LHCN-M2 (cell line): Measurements from ENCODE around the gene SNCAIP. TPM values are rescaled to one million over a fixed set of nuclear protein-coding genes. Genes with fewer than 3 reads are reported as not detected.
"Not testable (repeated sequence)": the region's sequence is repeated elsewhere in the genome, so short reads cannot be mapped to it uniquely, and the experiment has no call there.

Experiments used
- DNase-seq: peaks from one replicate; pipeline ENCODE4 v3.0.0-alpha.2; 2012; ENCODE audit warnings: low read depth
- total RNA-seq: library from RNA; depleted of rRNA; stranded (reverse); fragments of >200 nt; gene quantifications from 2 replicates; pipeline ENCODE4 v1.2.3, GENCODE V29; 2014

Gene SNCAIP
- total RNA-seq, 1 experiment from 2014 or later: not detected

- no peak for DNase-seq
These were observed 44.8 kb downstream of the SNCAIP start for GRCh38 chr5:122356855-122357254.

GRCh38 chr5:122358372-122358979, 46.4 kb downstream of the SNCAIP start:
- no peak for DNase-seq

- no peak for DNase-seq
These were observed 50.3 kb downstream of the SNCAIP start for GRCh38 chr5:122362361-122362760.

- no peak for DNase-seq
These were observed 51.6 kb downstream of the SNCAIP start for GRCh38 chr5:122363623-122364022.

GRCh38 chr5:122366501-122366900, 54.5 kb downstream of the SNCAIP start:
- no peak for DNase-seq

DNA sequence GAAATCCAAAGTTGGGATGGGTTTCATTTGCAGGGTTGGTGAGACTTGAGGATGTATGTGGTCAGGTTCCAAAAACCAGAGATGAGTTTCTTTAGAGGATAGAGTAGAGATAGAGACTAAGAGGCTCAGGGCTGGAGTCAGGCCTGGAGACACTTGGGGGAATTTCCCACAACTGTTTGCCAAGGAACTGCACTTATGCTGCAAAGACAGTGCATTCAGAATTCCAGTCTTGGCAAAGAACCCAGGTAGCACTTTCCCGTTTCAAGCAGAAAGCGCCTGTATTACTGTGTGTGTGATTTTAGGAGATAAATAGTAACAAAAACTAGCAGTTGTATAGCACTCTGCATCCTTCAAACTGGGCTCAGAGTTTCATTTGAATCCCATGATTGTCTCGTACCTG, 55.4 kb downstream of the SNCAIP start:
- DNase-seq: no peak

GRCh38 chr5:122368510-122369251, 56.6 kb downstream of the SNCAIP start:
- no peak for DNase-seq

GRCh38 chr5:122369253-122369815, 57.3 kb downstream of the SNCAIP start:
- no peak for DNase-seq

DNA sequence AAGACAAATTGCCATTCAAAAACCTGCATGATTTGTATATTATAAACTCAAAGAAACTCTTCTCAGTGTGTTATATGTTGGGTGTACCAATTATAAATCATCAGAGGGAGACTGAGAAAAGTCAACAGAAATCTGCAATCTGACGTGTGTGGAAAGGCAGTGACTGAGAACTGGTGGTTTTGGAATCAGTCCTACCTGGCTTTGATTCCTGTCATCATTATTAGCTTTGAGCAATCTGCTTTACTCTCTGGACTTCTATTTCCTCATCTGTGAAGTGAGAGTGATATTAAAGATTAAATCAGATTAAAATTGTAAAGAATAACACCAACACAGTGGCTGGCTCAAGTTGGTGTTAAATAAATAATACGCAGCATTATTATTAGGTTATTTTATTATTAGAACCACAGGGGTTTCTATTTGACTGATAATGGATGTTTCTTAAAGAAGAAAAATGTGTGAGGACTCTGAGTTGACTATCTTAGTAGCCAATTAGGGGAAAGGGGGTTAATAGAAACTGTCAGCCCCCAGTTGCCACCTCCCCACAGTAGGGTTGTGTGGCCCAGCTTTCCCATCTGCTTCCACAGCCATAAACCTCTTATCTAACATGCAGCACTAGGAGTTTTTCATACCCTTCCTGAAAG, 59.6 kb downstream of the SNCAIP start:
- no peak for DNase-seq

- no peak for DNase-seq
These were observed 62.1 kb downstream of the SNCAIP start for GRCh38 chr5:122374110-122374509.

GRCh38 chr5:122375801-122376200, 63.8 kb downstream of the SNCAIP start:
- no peak for DNase-seq

GRCh38 chr5:122376250-122376649, 64.2 kb downstream of the SNCAIP start:
- no peak for DNase-seq

DNA sequence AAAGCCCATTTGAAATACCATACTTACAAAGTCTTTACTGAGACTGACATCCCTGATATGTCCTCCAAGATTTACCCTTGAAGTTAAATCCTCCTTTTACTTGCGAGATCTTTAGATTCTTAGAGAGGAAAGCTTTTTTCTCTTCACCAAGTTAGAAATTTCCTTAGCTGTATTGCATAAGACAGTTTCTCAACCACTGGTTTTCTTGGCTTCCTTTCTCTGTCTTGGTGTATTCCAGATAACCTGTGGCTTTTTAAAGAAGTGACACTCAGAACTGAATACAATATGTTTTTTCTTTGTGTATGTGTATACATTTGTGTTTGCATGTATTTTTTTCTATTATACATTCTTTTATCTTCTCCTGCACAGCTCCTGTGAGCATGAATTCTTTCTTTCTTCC, 65.0 kb downstream of the SNCAIP start:
- DNase-seq: no peak

DNA sequence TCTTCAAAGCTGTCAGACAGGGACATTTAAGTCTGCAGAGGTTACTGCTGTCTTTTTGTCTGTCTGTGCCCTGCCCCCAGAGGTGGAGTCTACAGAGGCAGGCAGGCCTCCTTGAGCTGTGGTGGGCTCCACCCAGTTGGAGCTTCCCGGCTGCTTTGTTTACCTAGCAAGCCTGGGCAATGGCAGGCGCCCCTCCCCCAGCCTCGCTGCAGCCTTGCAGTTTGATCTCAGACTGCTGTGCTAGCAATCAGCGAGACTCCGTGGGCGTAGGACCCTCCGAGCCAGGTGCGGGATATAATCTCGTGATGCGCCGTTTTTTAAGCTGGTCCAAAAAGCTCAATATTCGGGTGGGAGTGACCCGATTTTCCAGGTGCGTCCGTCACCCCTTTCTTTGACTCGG, 70.9 kb downstream of the SNCAIP start:
- DNase-seq: not testable (repeated sequence)

DNA sequence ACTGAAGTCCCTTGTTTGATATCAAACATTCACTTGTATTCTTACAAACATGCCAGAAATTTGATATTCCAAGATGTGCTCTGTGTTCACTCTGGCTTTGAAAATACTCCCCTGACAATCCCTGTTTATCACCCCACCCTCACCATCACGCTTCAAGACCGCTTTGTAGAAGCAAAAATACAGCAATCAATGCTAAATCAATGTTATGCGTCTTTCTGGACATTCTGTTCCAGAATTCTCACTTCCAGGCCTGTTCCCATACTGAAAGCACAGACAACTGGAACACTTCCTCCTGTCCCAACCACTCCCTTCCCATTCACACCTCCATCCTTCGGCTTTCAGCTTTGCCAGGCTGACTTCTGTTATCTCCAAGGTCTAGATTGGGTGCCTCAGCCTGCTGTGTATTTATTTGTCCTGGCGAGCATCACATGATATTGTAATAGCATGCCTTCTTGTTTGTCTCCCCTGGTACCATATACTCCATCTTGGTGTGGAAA, 72.8 kb downstream of the SNCAIP start:
- no peak for DNase-seq

GRCh38 chr5:122385286-122385685, 73.2 kb downstream of the SNCAIP start:
- no peak for DNase-seq

DNA sequence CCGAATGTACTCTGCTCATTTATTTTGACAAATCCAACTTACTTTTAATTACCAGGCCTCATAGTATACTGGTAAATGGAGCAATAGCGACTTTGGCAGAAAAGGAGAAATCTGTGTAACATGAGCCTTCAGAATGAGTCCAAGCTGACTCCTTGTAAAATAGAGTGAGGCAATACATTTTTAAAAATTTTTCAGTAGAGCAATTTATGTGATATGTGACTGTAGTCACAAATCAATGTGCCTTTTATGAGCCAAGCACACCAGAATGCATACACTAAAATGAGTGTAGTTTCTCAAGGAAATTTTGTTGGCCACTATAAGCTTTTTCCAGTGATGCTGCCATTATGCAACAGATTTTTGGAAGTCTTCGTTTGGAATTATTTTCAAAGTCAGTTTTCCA, 73.8 kb downstream of the SNCAIP start:
- no peak for DNase-seq

GRCh38 chr5:122390154-122390553, 78.1 kb downstream of the SNCAIP start:
- no peak for DNase-seq

- no peak for DNase-seq
These were observed 78.7 kb downstream of the SNCAIP start for GRCh38 chr5:122390694-122391093.

DNA sequence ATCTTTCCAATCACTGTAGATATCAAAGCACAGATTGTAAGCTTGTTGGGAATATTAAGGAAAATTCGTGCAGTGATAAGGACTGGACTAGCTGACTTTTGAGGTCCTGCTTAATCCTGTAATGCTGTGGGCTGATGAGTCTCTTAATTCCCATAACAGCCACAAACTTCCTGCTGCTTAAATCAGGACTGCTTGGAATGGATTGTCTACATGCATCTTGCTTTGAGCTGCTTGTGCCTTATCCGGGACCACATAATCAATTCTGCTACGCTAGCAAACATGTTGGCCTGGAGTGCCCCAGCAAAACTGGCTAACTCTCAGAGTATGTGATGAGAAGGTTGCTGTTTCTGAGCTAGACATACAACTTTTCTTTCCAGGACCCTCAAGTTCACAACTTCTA, 79.6 kb downstream of the SNCAIP start:
- DNase-seq: no peak

- no peak for DNase-seq
These were observed 80.2 kb downstream of the SNCAIP start for GRCh38 chr5:122392224-122392623.

- DNase-seq: no peak
These were observed 80.8 kb downstream of the SNCAIP start for GRCh38 chr5:122392824-122393223.
